ENCODE measurements around the gene TSPO. TPM values are rescaled to one million over a fixed set of nuclear protein-coding genes. Genes with fewer than 3 reads are reported as not detected.

The TSPO gene
- total and polyA plus RNA-seq, 9 of the 15 experiments (the other 6 are each of a cell fraction or from before 2014, with no cell fraction given): 4.9 to 126 (median 25.3) TPM

DNA sequence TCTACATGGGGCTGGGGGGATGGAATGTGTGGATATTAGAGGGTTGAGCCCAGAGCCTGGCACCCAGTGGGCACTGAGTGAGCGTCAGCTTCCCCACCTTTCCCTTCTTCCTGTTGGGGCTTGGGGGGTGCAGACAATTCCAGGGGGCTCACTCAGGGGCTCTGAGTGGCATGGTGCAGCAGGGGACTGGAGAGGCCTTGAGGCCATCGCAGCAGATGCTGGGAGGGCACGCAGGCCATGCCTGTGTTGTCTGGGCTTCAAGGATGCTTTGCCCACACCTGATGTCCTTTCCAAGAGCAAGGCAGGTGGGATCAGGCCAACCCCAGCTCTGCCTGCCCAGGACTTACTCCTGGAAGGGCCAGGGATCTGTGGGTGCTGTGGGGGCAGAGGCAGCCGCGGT lies 46.8 kb downstream of the TSPO start (continued):
- TF ChIP-seq ETV6 (IDR thresholded peaks at IDR 0.05; ENCODE audit: borderline replicate concordance in 1 of 2, low read depth in 2 of 2, low read length in 1 of 2): no peak
- no peak for TF ChIP-seq ETV6 (CRISPR knock-in tag; IDR thresholded peaks at IDR 0.05; ENCODE audit: borderline replicate concordance)
- no peak for TF ChIP-seq JUNB (CRISPR knock-in tag; conservative IDR thresholded peaks at IDR 0.05)
- no peak for TF ChIP-seq ZNF347 (CRISPR knock-in tag; IDR thresholded peaks at IDR 0.05; ENCODE audit: low read depth)
- TF ChIP-seq, protein P1, sequence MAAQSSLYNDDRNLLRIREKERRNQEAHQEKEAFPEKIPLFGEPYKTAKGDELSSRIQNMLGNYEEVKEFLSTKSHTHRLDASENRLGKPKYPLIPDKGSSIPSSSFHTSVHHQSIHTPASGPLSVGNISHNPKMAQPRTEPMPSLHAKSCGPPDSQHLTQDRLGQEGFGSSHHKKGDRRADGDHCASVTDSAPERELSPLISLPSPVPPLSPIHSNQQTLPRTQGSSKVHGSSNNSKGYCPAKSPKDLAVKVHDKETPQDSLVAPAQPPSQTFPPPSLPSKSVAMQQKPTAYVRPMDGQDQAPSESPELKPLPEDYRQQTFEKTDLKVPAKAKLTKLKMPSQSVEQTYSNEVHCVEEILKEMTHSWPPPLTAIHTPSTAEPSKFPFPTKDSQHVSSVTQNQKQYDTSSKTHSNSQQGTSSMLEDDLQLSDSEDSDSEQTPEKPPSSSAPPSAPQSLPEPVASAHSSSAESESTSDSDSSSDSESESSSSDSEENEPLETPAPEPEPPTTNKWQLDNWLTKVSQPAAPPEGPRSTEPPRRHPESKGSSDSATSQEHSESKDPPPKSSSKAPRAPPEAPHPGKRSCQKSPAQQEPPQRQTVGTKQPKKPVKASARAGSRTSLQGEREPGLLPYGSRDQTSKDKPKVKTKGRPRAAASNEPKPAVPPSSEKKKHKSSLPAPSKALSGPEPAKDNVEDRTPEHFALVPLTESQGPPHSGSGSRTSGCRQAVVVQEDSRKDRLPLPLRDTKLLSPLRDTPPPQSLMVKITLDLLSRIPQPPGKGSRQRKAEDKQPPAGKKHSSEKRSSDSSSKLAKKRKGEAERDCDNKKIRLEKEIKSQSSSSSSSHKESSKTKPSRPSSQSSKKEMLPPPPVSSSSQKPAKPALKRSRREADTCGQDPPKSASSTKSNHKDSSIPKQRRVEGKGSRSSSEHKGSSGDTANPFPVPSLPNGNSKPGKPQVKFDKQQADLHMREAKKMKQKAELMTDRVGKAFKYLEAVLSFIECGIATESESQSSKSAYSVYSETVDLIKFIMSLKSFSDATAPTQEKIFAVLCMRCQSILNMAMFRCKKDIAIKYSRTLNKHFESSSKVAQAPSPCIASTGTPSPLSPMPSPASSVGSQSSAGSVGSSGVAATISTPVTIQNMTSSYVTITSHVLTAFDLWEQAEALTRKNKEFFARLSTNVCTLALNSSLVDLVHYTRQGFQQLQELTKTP (IDR thresholded peaks at IDR 0.05; ENCODE audit: low read depth in 1 of 2, partially characterized antibody in 2 of 2): no peak
- TF ChIP-seq ZNF445 (CRISPR knock-in tag; IDR thresholded peaks at IDR 0.05; ENCODE audit: low read depth): no peak
- TF ChIP-seq ATF7 (IDR thresholded peaks at IDR 0.05): no peak
- TF ChIP-seq MEF2A (IDR thresholded peaks at IDR 0.05; ENCODE audit: control insufficient read depth, low read depth, low read length): no peak
- TF ChIP-seq ZNF79 (CRISPR knock-in tag; IDR thresholded peaks at IDR 0.05; ENCODE audit: low read depth): no peak
